Neural cell (in vitro differentiated cells): ENCODE data around the gene GALNT8. TPM values are rescaled to one million over a fixed set of nuclear protein-coding genes. Genes with fewer than 3 reads are reported as not detected.

ENCODE experiments used
- H2AFZ ChIP-seq: fragments of 200-600, 300-800 bp; sonication (generic), shearing (Covaris generic); 2 replicates; pipeline ENCODE4 v1.6.0; 2014; ENCODE audit warnings: low read depth, mild to moderate bottlenecking, antibody characterized with exemption, low read length, moderate library complexity
- H3F3A ChIP-seq: fragments of 200-600 bp; shearing (Covaris generic); 2 replicates; pipeline ENCODE4 v1.6.1; 2016; ENCODE audit warnings: mild to moderate bottlenecking, moderate library complexity, mixed read lengths, antibody characterized with exemption, low read length; ENCODE audit not compliant: insufficient read depth, poor library complexity, severe bottlenecking
- H3K27ac ChIP-seq: fragments of 200-600, 300-800 bp; sonication (generic), shearing (Covaris generic); 2 replicates; pipeline ENCODE4 v1.5.1; 2014; ENCODE audit warnings: mild to moderate bottlenecking, low read length, moderate library complexity
- H3K27me3 ChIP-seq: fragments of 300-800, 200-600 bp; sonication (generic), shearing (Covaris generic); 2 replicates; pipeline ENCODE4 v1.6.0; 2014; ENCODE audit warnings: mild to moderate bottlenecking, low read depth, low read length, moderate library complexity; ENCODE audit not compliant: insufficient read depth
- H3K36me3 ChIP-seq: fragments of 300-800, 200-600 bp; sonication (generic), shearing (Covaris generic); 2 replicates; pipeline ENCODE4 v1.5.1; 2014; ENCODE audit warnings: mild to moderate bottlenecking, antibody characterized with exemption, low read length, moderate library complexity; ENCODE audit not compliant: insufficient read depth
- H3K4me2 ChIP-seq: fragments of 300-800, 200-600 bp; sonication (generic), shearing (Covaris generic); 2 replicates; pipeline ENCODE4 v1.6.0; 2014; ENCODE audit warnings: mild to moderate bottlenecking, low read length
- H3K4me3 ChIP-seq: fragments of 300-800, 200-600 bp; sonication (generic), shearing (Covaris generic); 2 replicates; pipeline ENCODE4 v1.5.1; 2014; ENCODE audit warnings: mild to moderate bottlenecking, low read length, moderate library complexity
- H3K79me2 ChIP-seq: fragments of 200-600 bp; shearing (Covaris generic); replicated peaks from 2 replicates; pipeline ENCODE4 v1.6.0; 2014; ENCODE audit warnings: mild to moderate bottlenecking, low read length, moderate library complexity; ENCODE audit not compliant: insufficient read depth
- H3K9ac ChIP-seq: fragments of 300-800, 200-600 bp; sonication (generic), shearing (Covaris generic); 2 replicates; pipeline ENCODE4 v1.6.1; 2016; ENCODE audit warnings: mild to moderate bottlenecking, low read length, mixed read lengths
- H3K9me2 ChIP-seq: fragments of 200-600 bp; shearing (Covaris generic); 2 replicates; pipeline ENCODE4 v1.6.1; 2016; ENCODE audit warnings: mild to moderate bottlenecking, low read length, mixed read lengths; ENCODE audit not compliant: insufficient read depth
- H3K9me3 ChIP-seq: fragments of 200-600, 300-800 bp; sonication (generic), shearing (Covaris generic); 2 replicates; pipeline ENCODE4 v1.6.1; 2016; ENCODE audit warnings: mild to moderate bottlenecking, mixed run types, low read length, moderate library complexity, mixed read lengths
- H4K20me1 ChIP-seq: fragments of 200-600 bp; shearing (Covaris generic); 2 replicates; pipeline ENCODE4 v1.6.1; 2016; ENCODE audit warnings: mild to moderate bottlenecking, mixed run types; ENCODE audit not compliant: insufficient read depth
- CTCF ChIP-seq: fragments of 450-650 bp; IDR thresholded peaks from 2 replicates; pipeline ENCODE4 v1.5.1; 2014; ENCODE audit warnings: antibody characterized with exemption, mild to moderate bottlenecking, moderate library complexity; ENCODE audit not compliant: poor library complexity, severe bottlenecking
- EP300 ChIP-seq: fragments of 450-650 bp; conservative IDR thresholded peaks from 2 replicates; pipeline ENCODE4 v1.6.1; 2014; ENCODE audit warnings: antibody characterized with exemption, mild to moderate bottlenecking, moderate library complexity; ENCODE audit not compliant: poor library complexity, severe bottlenecking
- EZH2 ChIP-seq: fragments of 200-600, 300-800 bp; shearing (Covaris generic), sonication (generic); IDR thresholded peaks from 2 replicates; pipeline ENCODE4 v1.6.1; 2014; ENCODE audit warnings: antibody characterized with exemption, low read length, borderline replicate concordance, mild to moderate bottlenecking; ENCODE audit not compliant: insufficient read depth, poor library complexity, severe bottlenecking
- MXI1 ChIP-seq: fragments of 450-650 bp; conservative IDR thresholded peaks from 2 replicates; pipeline ENCODE4 v1.6.1; 2014; ENCODE audit warnings: antibody characterized with exemption, mild to moderate bottlenecking; ENCODE audit not compliant: poor library complexity, severe bottlenecking
- POLR2AphosphoS5 ChIP-seq: IDR thresholded peaks from 2 replicates; pipeline ENCODE4 v1.6.1; 2012
- RAD21 ChIP-seq: fragments of 450-650 bp; conservative IDR thresholded peaks from 2 replicates; pipeline ENCODE4 v1.6.1; 2014; ENCODE audit warnings: antibody characterized with exemption, mild to moderate bottlenecking, moderate library complexity
- SMC3 ChIP-seq: fragments of 450-650 bp; conservative IDR thresholded peaks from 2 replicates; pipeline ENCODE4 v1.6.1; 2014; ENCODE audit warnings: antibody characterized with exemption, mild to moderate bottlenecking, moderate library complexity; ENCODE audit not compliant: poor library complexity
- TAF1 ChIP-seq: IDR thresholded peaks from 2 replicates; pipeline ENCODE4 v1.6.1; 2012; ENCODE audit warnings: low read depth
- polyA plus RNA-seq: library from polyadenylated mRNA; depleted of rRNA; stranded (reverse); fragments of >200 nt; gene quantifications from 2 replicates; pipeline ENCODE4 v1.2.3, GENCODE V29; 2014
- TF ChIP-seq, protein P1 (sequence below): IDR thresholded peaks from 2 replicates; pipeline ENCODE4 v1.6.1; 2012; ENCODE audit warnings: borderline replicate concordance

Gene GALNT8
- polyA plus RNA-seq, 1 donor from 2014 or later = 25.8 TPM

- H3K36me3 ChIP-seq = peaks cover 9% of the 10 kb centered on the region
- no peak for TF ChIP-seq TAF1
- TF ChIP-seq, protein P1, sequence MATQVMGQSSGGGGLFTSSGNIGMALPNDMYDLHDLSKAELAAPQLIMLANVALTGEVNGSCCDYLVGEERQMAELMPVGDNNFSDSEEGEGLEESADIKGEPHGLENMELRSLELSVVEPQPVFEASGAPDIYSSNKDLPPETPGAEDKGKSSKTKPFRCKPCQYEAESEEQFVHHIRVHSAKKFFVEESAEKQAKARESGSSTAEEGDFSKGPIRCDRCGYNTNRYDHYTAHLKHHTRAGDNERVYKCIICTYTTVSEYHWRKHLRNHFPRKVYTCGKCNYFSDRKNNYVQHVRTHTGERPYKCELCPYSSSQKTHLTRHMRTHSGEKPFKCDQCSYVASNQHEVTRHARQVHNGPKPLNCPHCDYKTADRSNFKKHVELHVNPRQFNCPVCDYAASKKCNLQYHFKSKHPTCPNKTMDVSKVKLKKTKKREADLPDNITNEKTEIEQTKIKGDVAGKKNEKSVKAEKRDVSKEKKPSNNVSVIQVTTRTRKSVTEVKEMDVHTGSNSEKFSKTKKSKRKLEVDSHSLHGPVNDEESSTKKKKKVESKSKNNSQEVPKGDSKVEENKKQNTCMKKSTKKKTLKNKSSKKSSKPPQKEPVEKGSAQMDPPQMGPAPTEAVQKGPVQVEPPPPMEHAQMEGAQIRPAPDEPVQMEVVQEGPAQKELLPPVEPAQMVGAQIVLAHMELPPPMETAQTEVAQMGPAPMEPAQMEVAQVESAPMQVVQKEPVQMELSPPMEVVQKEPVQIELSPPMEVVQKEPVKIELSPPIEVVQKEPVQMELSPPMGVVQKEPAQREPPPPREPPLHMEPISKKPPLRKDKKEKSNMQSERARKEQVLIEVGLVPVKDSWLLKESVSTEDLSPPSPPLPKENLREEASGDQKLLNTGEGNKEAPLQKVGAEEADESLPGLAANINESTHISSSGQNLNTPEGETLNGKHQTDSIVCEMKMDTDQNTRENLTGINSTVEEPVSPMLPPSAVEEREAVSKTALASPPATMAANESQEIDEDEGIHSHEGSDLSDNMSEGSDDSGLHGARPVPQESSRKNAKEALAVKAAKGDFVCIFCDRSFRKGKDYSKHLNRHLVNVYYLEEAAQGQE = peak; percentile 62
- peak; percentile 90 for TF ChIP-seq POLR2AphosphoS5
- no peak for TF ChIP-seq RAD21
- no peak for TF ChIP-seq SMC3
- peak; percentile 43 for TF ChIP-seq EP300
- no peak for TF ChIP-seq EZH2
- TF ChIP-seq CTCF = no peak
- TF ChIP-seq MXI1 = no peak
Measured at GRCh38 chr12:4787965-4788364, 67.8 kb downstream of the GALNT8 start.

GRCh38 chr12:4789776-4790175 is 69.6 kb downstream of the GALNT8 start:
- H3K27ac ChIP-seq = no peak overlapping the region
- no peak overlapping the region for H3K4me2 ChIP-seq
- no peak overlapping the region for H3K4me3 ChIP-seq
- no peak overlapping the region for H3K9ac ChIP-seq
- H3K9me3 ChIP-seq = no peaks in the 10 kb centered on the region
- no peak for TF ChIP-seq CTCF
- no peak for TF ChIP-seq MXI1
- no peak for TF ChIP-seq EZH2
- TF ChIP-seq RAD21 = no peak
- TF ChIP-seq POLR2AphosphoS5 = no peak
- TF ChIP-seq EP300 = no peak
- TF ChIP-seq, protein P1 = no peak
- no peak for TF ChIP-seq SMC3
- no peak for TF ChIP-seq TAF1
- no peaks in the 10 kb centered on the region for H3K27me3 ChIP-seq
- H3F3A ChIP-seq = peaks cover 6% of the 10 kb centered on the region
- no peaks in the 10 kb centered on the region for H4K20me1 ChIP-seq
- no peaks in the 10 kb centered on the region for H3K79me2 ChIP-seq
- peaks cover 13% of the 10 kb centered on the region for H3K36me3 ChIP-seq
- H3K9me2 ChIP-seq = no peaks in the 10 kb centered on the region
- H2AFZ ChIP-seq = no peak overlapping the region

More at GRCh38 chr12:4787965-4788364, 67.8 kb downstream of the GALNT8 start:
- Histone ChIP-seq H3K9me2 (no peaks in the 10 kb centered on the region), H3K27ac (peak overlapping the region; percentile 16), H3K9ac (peak overlapping the region; percentile 2), H4K20me1 (no peaks in the 10 kb centered on the region), H3K27me3 (no peaks in the 10 kb centered on the region), H3F3A (peaks cover 6% of the 10 kb centered on the region), H3K79me2 (no peaks in the 10 kb centered on the region), H3K4me3 (peak overlapping the region; percentile 26), H2AFZ (no peak overlapping the region), H3K9me3 (no peaks in the 10 kb centered on the region), H3K4me2 (no peak overlapping the region)
